GM12878 (cell line): ENCODE measurements around the gene FRYL. TPM values are rescaled to one million over a fixed set of nuclear protein-coding genes. Genes with fewer than 3 reads are reported as not detected.

Experiments used
- ATAC-seq: fragments of 200-7000 bp; cut with Tn5 transposase; 3 replicates; pipeline ENCODE4 v1.9.1; 2020; ENCODE audit warnings: mild to moderate bottlenecking, moderate library complexity
- BruUV-seq: library from RNA; stranded (reverse); fragments of 400-500 nt; replicated peaks from 2 replicates; lab custom pipeline; 2021; lab: Mats Ljungman, UMichigan
- CTCF ChIA-PET: fragments of 300-600 bp; sonication (Branson Sonifier 250); formaldehyde crosslinking; extraction: SDS; loops from one replicate; lab custom pipeline; 2021; ENCODE audit warnings: inconsistent platforms; lab: Yijun Ruan, JAX
- POLR2A ChIA-PET: fragments of 350-600 bp; formaldehyde crosslinking; extraction: SDS; loops from one replicate; lab custom pipeline; 2021; ENCODE audit warnings: inconsistent platforms; lab: Charles Lee
- RAD21 ChIA-PET: fragments of 300-600 bp; sonication (Branson Sonifier 250); formaldehyde crosslinking; loops from one replicate; lab custom pipeline; 2023; ENCODE audit warnings: antibody characterized with exemption; ENCODE audit not compliant: unreplicated experiment; lab: Charles Lee
- SMC1A ChIA-PET: fragments of 300-600 bp; sonication (Branson Sonifier 250); formaldehyde crosslinking; loops from one replicate; lab custom pipeline; 2023; ENCODE audit not compliant: unreplicated experiment, uncharacterized antibody; lab: Charles Lee
- DNase-seq: peaks from one replicate; pipeline ENCODE4 v3.0.0-alpha.2; 2011; ENCODE audit warnings: low read depth, low spot score
- FAIRE-seq: peaks from 3 replicates; lab custom pipeline; 2011; peaks lifted over from hg19 to GRCh38; lab: Jason Lieb, UNC
- H2AFZ ChIP-seq: 2 replicates; pipeline ENCODE4 v1.6.0; 2011; ENCODE audit warnings: low read depth, low read length, control low read depth; ENCODE audit not compliant: control insufficient read depth
- H3K27ac ChIP-seq: 2 replicates; pipeline ENCODE4 v1.5.1; 2011; ENCODE audit warnings: control low read depth; ENCODE audit not compliant: control insufficient read depth, insufficient read depth
- H3K27me3 ChIP-seq, 2 experiments: replicated peaks in 1 of 2; 2 replicates each; pipeline versions ENCODE4 v1.6.0 to v1.6.1; 2011; ENCODE audit warnings: low read length in 1 of 2; ENCODE audit not compliant: control insufficient read depth in 2 of 2, insufficient read depth in 2 of 2
- H3K36me3 ChIP-seq, 2 experiments: 2 replicates each; pipeline ENCODE4 v1.5.1; 2011; ENCODE audit warnings: low read length in 1 of 2; ENCODE audit not compliant: control insufficient read depth in 2 of 2, insufficient read depth in 2 of 2
- H3K4me1 ChIP-seq: 2 replicates; pipeline ENCODE4 v1.6.1; 2011; ENCODE audit warnings: mild to moderate bottlenecking, low read length, moderate library complexity, mixed read lengths; ENCODE audit not compliant: control insufficient read depth, insufficient read depth
- H3K4me2 ChIP-seq: 2 replicates; pipeline ENCODE4 v1.6.0; 2011; ENCODE audit warnings: control low read depth; ENCODE audit not compliant: control insufficient read depth, insufficient read depth
- H3K4me3 ChIP-seq: fragments of 200-600 bp; sonication (generic); 2 replicates; pipeline ENCODE4 v1.5.1; 2016
- H3K79me2 ChIP-seq: 2 replicates; pipeline ENCODE4 v1.6.0; 2011; ENCODE audit warnings: low read length; ENCODE audit not compliant: control insufficient read depth, insufficient read depth
- H3K9ac ChIP-seq: 2 replicates; pipeline ENCODE4 v1.8.0; 2011; ENCODE audit warnings: low read length, control low read depth, mixed read lengths; ENCODE audit not compliant: control insufficient read depth, insufficient read depth
- H3K9me3 ChIP-seq: replicated peaks from 3 replicates; pipeline ENCODE4 v1.5.1; 2011; ENCODE audit warnings: mild to moderate bottlenecking, low read length; ENCODE audit not compliant: control insufficient read depth, insufficient read depth
- H4K20me1 ChIP-seq: 2 replicates; pipeline ENCODE4 v1.6.0; 2011; ENCODE audit not compliant: control insufficient read depth, insufficient read depth
- CTCF ChIP-seq, 3 experiments: IDR thresholded peaks in 2 of 3; conservative IDR thresholded peaks in 1 of 3; 2 replicates each; pipeline ENCODE4 v1.5.1; 2011; ENCODE audit warnings: low read depth in 3 of 3, low read length in 3 of 3, mild to moderate bottlenecking in 3 of 3, control low read depth in 2 of 3, moderate library complexity in 2 of 3, inconsistent platforms in 1 of 3, mixed read lengths in 1 of 3; ENCODE audit not compliant: control insufficient read depth in 2 of 3, insufficient read depth in 1 of 3; ENCODE audit errors: extremely low read depth in 1 of 3
- IKZF1 ChIP-seq: fragments of 450-650 bp; conservative IDR thresholded peaks from 2 replicates; pipeline ENCODE4 v1.6.1; 2017; ENCODE audit warnings: antibody characterized with exemption, mild to moderate bottlenecking
- KDM1A ChIP-seq: fragments of 200-600 bp; sonication (generic); IDR thresholded peaks from 2 replicates; pipeline ENCODE4 v1.6.1; 2016; ENCODE audit warnings: borderline replicate concordance
- MEF2B ChIP-seq: fragments of 450-650 bp; IDR thresholded peaks from 2 replicates; pipeline ENCODE4 v1.6.1; 2018; ENCODE audit warnings: mild to moderate bottlenecking, moderate library complexity; ENCODE audit not compliant: partially characterized antibody, poor library complexity, severe bottlenecking
- MTA2 ChIP-seq: fragments of 450-650 bp; IDR thresholded peaks from 2 replicates; pipeline ENCODE4 v1.6.1; 2016; ENCODE audit warnings: low read depth, mild to moderate bottlenecking, moderate library complexity
- PML ChIP-seq: IDR thresholded peaks from 2 replicates; pipeline ENCODE4 v1.6.1; 2012; ENCODE audit warnings: low read length, inconsistent platforms
- RAD21 ChIP-seq: IDR thresholded peaks from 2 replicates; pipeline ENCODE4 v1.6.1; 2011; ENCODE audit warnings: mild to moderate bottlenecking, low read depth, low read length, moderate library complexity; ENCODE audit not compliant: insufficient read depth
- RBBP5 ChIP-seq: fragments of 200-600 bp; sonication (generic); conservative IDR thresholded peaks from 2 replicates; pipeline ENCODE4 v1.6.1; 2016
- REST ChIP-seq: IDR thresholded peaks from 2 replicates; pipeline ENCODE4 v1.6.1; 2012; ENCODE audit warnings: mild to moderate bottlenecking, low read depth, low read length
- SKIL ChIP-seq: fragments of 450-650 bp; IDR thresholded peaks from 2 replicates; pipeline ENCODE4 v1.6.1; 2017; ENCODE audit warnings: mild to moderate bottlenecking, low read depth, inconsistent platforms; ENCODE audit not compliant: poor library complexity, severe bottlenecking
- SMC3 ChIP-seq: IDR thresholded peaks from 2 replicates; pipeline ENCODE4 v1.6.1; 2011; ENCODE audit warnings: low read length, improper control_type of control experiment, borderline replicate concordance
- TCF12 ChIP-seq: IDR thresholded peaks from 2 replicates; pipeline ENCODE4 v1.6.1; 2011; ENCODE audit warnings: low read depth, mild to moderate bottlenecking, low read length
- YY1 ChIP-seq: IDR thresholded peaks from 2 replicates; pipeline ENCODE4 v1.6.1; 2011; ENCODE audit warnings: low read depth, mild to moderate bottlenecking, low read length
- WGBS: methylation state at CpG from one replicate; pipeline ENCODE4 v1.1.6; 2016; ENCODE audit warnings: low lambda C conversion rate; ENCODE audit not compliant: insufficient replicate concordance, insufficient coverage; ENCODE audit errors: missing lambda C conversion rate; 5-methylcytosine and 5-hydroxymethylcytosine counted together
- in situ Hi-C: fragments of 300-500 bp; cut with MboI; formaldehyde crosslinking; loops from 9 replicates; pipeline ENCODE4 v1.14.3; 2018; ENCODE audit warnings: mixed read lengths
- intact Hi-C: fragments of 100-400 bp; cut with micrococcal nuclease; formaldehyde crosslinking; loops from one replicate; pipeline ENCODE4 v1.14.2; 2022; ENCODE audit not compliant: unreplicated experiment
- polyA plus RNA-seq, 11 experiments: library from polyadenylated mRNA; depleted of rRNA in 4 of 11; unstranded in 6 of 11; stranded (reverse) in 5 of 11; fragments of >200 nt; fragmentation: Nextera tagmentation in 4 of 11; fragmentation: Illumina TruSeq in 1 of 11; extraction: Ambion mirVana in 4 of 11; extraction: Trizol in 1 of 11; gene quantifications; 1 replicate in 1 of 11; 2 replicates in 10 of 11; pipeline versions ENCODE4 v1.2.1 to v1.2.3, GENCODE V29; 2011 to 2016; ENCODE audit warnings: inconsistent platforms in 2 of 11, missing spikeins in 2 of 11, low read depth in 1 of 11
- total RNA-seq, 4 experiments: library from RNA; depleted of rRNA in 3 of 4; stranded (reverse); fragments of >200 nt in 3 of 4; fragmentation: Illumina TruSeq in 1 of 4; extraction: Trizol in 1 of 4; gene quantifications; 2 replicates each; pipeline versions ENCODE4 v1.2.1 to v1.2.3, GENCODE V29; 2013 to 2021
- TF ChIP-seq, protein P1 (sequence below): IDR thresholded peaks from 2 replicates; pipeline ENCODE4 v1.6.1; 2011; ENCODE audit warnings: low read depth, mild to moderate bottlenecking, low read length, moderate library complexity, borderline replicate concordance; ENCODE audit errors: extremely low read depth

Gene FRYL
- total and polyA plus RNA-seq, 10 of the 15 experiments (the other 5 are each of a cell fraction or from before 2014, with no cell fraction given) = 10.3 to 50.6 (median 28.7) TPM

DNA sequence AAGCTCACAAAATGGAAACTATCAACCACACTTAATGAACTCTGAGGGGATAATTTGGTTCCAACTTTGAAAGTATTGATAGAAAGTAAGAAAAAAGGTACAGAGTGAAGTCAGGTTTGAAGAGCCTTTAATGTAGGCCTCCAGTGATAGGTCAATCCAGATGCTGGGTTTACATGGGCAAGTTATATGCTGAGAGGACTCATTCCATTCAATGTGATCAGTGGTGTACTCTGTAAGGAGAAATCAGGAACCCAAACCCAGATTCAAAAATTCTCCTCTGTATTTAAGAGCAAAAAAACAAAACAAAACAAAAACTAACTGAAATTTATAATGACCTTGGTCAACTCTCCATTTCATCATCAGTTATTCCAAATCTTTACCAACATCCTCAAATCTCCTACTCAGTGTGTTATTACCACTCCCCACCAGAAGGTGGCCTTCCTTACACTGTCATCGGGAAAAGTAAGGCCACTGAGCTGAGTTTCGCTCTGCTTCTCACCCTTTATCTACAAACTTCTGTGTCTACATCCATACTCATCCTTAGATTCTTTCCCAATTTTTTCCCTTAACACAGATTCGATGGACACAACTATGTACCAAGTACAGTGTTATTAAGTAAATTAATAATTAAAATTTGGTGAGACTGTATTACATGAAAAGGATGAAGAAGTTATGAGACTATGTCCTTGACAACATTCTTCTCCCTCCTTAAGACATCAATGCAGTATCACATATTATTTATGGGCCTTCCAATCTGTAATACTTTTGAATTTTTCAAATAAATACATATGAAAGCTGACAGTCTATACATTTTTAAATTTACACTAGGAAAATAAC lies 201.7 kb downstream of the FRYL start:
- Histone ChIP-seq H3K27me3 (no peaks in the 10 kb centered on the region), H3K4me2 (no peak overlapping the region), H3K27ac (no peak overlapping the region), H3K4me1 (no peaks in the 10 kb centered on the region), H3K4me3 (no peak overlapping the region), H4K20me1 (no peaks in the 10 kb centered on the region), H3K9me3 (no peaks in the 10 kb centered on the region), H3K79me2 (no peaks in the 10 kb centered on the region)
- 2% methylated on average over 3 of the region's 3 CpGs for WGBS
- POLR2A ChIA-PET = no interaction called here
- BruUV-seq = no TSS peak
- CTCF ChIA-PET = interaction anchor here (0.6 to 4.6 kb wide), 45 partner anchors 8 to 436 kb away, joined by 3 to 69 read pairs (median 4); partner anchors contain the start of genes FRYL and OCIAD2
- DNase-seq = peak; percentile 12
- FAIRE-seq = peak; percentile 80
- RAD21 ChIA-PET = interaction anchor here (0.9 to 2.8 kb wide), 14 partner anchors 14 to 386 kb away, joined by 3 to 26 read pairs (median 4); partner anchors contain the start of gene OCIAD2
- no peak for TF ChIP-seq KDM1A
- no peak for TF ChIP-seq IKZF1
- no peak for TF ChIP-seq SKIL
- no peak for TF ChIP-seq MTA2
- TF ChIP-seq PML = no peak
- TF ChIP-seq REST = no peak
- no peak for TF ChIP-seq TCF12
- TF ChIP-seq SMC3 = peak; percentile 95
- peak; percentile 82 to 86 (median 85) for TF ChIP-seq CTCF (IDR thresholded peaks at IDR 0.05 in 2 of 3, conservative IDR thresholded peaks at IDR 0.05 in 1 of 3; ENCODE audit: control insufficient read depth in 2 of 3, extremely low read depth in 1 of 3, insufficient read depth in 1 of 3, low read depth in 3 of 3, low read length in 3 of 3)
- TF ChIP-seq, protein P1, sequence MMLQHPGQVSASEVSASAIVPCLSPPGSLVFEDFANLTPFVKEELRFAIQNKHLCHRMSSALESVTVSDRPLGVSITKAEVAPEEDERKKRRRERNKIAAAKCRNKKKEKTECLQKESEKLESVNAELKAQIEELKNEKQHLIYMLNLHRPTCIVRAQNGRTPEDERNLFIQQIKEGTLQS = no peak
- TF ChIP-seq RAD21 = peak; percentile 93
- TF ChIP-seq YY1 = peak; percentile 39; the same call in 1 of the 2 replicates
- no peak for TF ChIP-seq MEF2B
- no peak for TF ChIP-seq RBBP5
- TF ChIP-seq, all 136 proteins: peak for 4
- no peak overlapping the region for H3K9ac ChIP-seq
- H2AFZ ChIP-seq = no peak overlapping the region
- H3K36me3 ChIP-seq = peaks cover 0 to 17% of the 10 kb centered on the region in 2 experiments; a peak in 2 of 4 replicates
- in situ Hi-C loops = loop anchor here (5.0 kb wide), 1 partner anchor 379 kb away; no protein-coding TSS in a partner anchor
- SMC1A ChIA-PET = interaction anchor here (0.6 to 3.4 kb wide), 34 partner anchors 8 to 383 kb away, joined by 3 to 36 read pairs (median 4); partner anchors contain the start of genes FRYL and OCIAD2
- intact Hi-C loops = loop anchor here (1.0 to 5.0 kb wide), 5 partner anchors 104 to 385 kb away; partner anchors contain the start of genes FRYL and OCIAD2
- ATAC-seq = peak; percentile 90
